ENCODE data around the gene COBL. TPM values are rescaled to one million over a fixed set of nuclear protein-coding genes. Genes with fewer than 3 reads are reported as not detected.

COBL gene
- polyA plus RNA-seq, 1 donor (not counting 4 experiments of a cell fraction or from before 2014, with no cell fraction given): 4.5 TPM

- TF ChIP-seq EZH2 (IDR thresholded peaks at IDR 0.05; ENCODE audit: low read length): no peak
- TF ChIP-seq, protein P1, sequence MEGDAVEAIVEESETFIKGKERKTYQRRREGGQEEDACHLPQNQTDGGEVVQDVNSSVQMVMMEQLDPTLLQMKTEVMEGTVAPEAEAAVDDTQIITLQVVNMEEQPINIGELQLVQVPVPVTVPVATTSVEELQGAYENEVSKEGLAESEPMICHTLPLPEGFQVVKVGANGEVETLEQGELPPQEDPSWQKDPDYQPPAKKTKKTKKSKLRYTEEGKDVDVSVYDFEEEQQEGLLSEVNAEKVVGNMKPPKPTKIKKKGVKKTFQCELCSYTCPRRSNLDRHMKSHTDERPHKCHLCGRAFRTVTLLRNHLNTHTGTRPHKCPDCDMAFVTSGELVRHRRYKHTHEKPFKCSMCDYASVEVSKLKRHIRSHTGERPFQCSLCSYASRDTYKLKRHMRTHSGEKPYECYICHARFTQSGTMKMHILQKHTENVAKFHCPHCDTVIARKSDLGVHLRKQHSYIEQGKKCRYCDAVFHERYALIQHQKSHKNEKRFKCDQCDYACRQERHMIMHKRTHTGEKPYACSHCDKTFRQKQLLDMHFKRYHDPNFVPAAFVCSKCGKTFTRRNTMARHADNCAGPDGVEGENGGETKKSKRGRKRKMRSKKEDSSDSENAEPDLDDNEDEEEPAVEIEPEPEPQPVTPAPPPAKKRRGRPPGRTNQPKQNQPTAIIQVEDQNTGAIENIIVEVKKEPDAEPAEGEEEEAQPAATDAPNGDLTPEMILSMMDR (optimal IDR thresholded peaks at IDR 0.05 in 1 of 3, IDR thresholded peaks at IDR 0.05 in 1 of 3, conservative IDR thresholded peaks at IDR 0.05 in 1 of 3; ENCODE audit: extremely low read depth in 1 of 3, insufficient read depth in 2 of 3, low read length in 3 of 3): no peak
- dilution Hi-C loops (cut with MboI; ENCODE audit: extremely low pct_ligation_motif_present, low sequenced_read_pairs): no loop called here
- no peaks in the 10 kb centered on the region for H3K79me2 ChIP-seq (ENCODE audit: control insufficient read depth, insufficient read depth, low read length)
These were observed 85.9 kb downstream of the COBL start for GRCh38 chr7:51230723-51231122.

DNA sequence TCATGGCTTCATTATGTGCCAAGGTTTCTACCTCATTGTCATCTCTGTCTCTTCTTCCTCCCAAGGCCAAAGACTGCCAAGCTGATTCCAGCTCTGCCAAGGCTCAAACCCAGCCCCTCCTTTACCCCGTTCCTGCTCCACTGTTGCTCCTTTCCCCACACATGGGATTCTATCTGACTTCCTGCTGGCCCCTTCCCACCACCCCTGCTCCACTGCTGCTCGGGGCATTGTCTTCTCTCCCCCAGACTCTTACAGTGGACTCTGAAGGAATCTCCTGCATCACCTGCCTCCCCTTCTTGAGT is 86.3 kb downstream of the COBL start:
- DNase-seq (ENCODE audit: low read depth, low spot score): no peak
- Histone ChIP-seq H3K4me3 (ENCODE audit: control insufficient read depth in 2 of 3, extremely low read depth in 1 of 3, insufficient read depth in 2 of 3, low read depth in 1 of 3, low read length in 3 of 3) (no peak overlapping the region), H3K9me3 (ENCODE audit: control insufficient read depth, low read depth, low read length) (no peaks in the 10 kb centered on the region), H3K4me2 (ENCODE audit: control insufficient read depth, extremely low read depth, insufficient read depth, low read depth, low read length) (no peak overlapping the region), H3K4me1 (ENCODE audit: control insufficient read depth, extremely low read depth, insufficient read depth, low read length) (peaks cover 21% of the 10 kb centered on the region), H3K9me1 (ENCODE audit: control insufficient read depth, extremely low read depth, insufficient read depth, low read length) (no peaks in the 10 kb centered on the region), H4K20me1 (ENCODE audit: control insufficient read depth, extremely low read depth, insufficient read depth, low read length) (no peaks in the 10 kb centered on the region), H3K36me3 (ENCODE audit: control insufficient read depth in 2 of 2, extremely low read depth in 1 of 2, insufficient read depth in 2 of 2, low read length in 2 of 2) (no peaks in the 10 kb centered on the region), H3K9ac (ENCODE audit: control insufficient read depth, extremely low read depth, insufficient read depth, low read length) (no peak overlapping the region), H3K79me2 (ENCODE audit: control insufficient read depth, insufficient read depth, low read length) (no peaks in the 10 kb centered on the region), H3K27ac (ENCODE audit: control insufficient read depth, insufficient read depth, low read length) (no peak overlapping the region), H2AFZ (ENCODE audit: control insufficient read depth, low read length) (no peak overlapping the region), H3K27me3 (ENCODE audit: control insufficient read depth, extremely low read depth, insufficient read depth, low read length) (peaks cover 9% of the 10 kb centered on the region)
- dilution Hi-C loops (cut with MboI; ENCODE audit: extremely low pct_ligation_motif_present, low sequenced_read_pairs): no loop called here
- no peak for TF ChIP-seq EZH2 (IDR thresholded peaks at IDR 0.05; ENCODE audit: low read length)
- TF ChIP-seq, protein P1 (optimal IDR thresholded peaks at IDR 0.05 in 1 of 3, IDR thresholded peaks at IDR 0.05 in 1 of 3, conservative IDR thresholded peaks at IDR 0.05 in 1 of 3; ENCODE audit: extremely low read depth in 1 of 3, insufficient read depth in 2 of 3, low read length in 3 of 3): no peak
- no peak for FAIRE-seq

More at GRCh38 chr7:51230723-51231122, 85.9 kb downstream of the COBL start:
- Histone ChIP-seq H4K20me1 (ENCODE audit: control insufficient read depth, extremely low read depth, insufficient read depth, low read length) (no peaks in the 10 kb centered on the region), H3K9ac (ENCODE audit: control insufficient read depth, extremely low read depth, insufficient read depth, low read length) (no peak overlapping the region), H3K9me1 (ENCODE audit: control insufficient read depth, extremely low read depth, insufficient read depth, low read length) (no peaks in the 10 kb centered on the region), H3K27me3 (ENCODE audit: control insufficient read depth, extremely low read depth, insufficient read depth, low read length) (peaks cover 9% of the 10 kb centered on the region), H3K27ac (ENCODE audit: control insufficient read depth, insufficient read depth, low read length) (no peak overlapping the region), H2AFZ (ENCODE audit: control insufficient read depth, low read length) (no peak overlapping the region), H3K9me3 (ENCODE audit: control insufficient read depth, low read depth, low read length) (no peaks in the 10 kb centered on the region), H3K4me1 (ENCODE audit: control insufficient read depth, extremely low read depth, insufficient read depth, low read length) (peaks cover 17% of the 10 kb centered on the region), H3K4me2 (ENCODE audit: control insufficient read depth, extremely low read depth, insufficient read depth, low read depth, low read length) (no peak overlapping the region), H3K4me3 (ENCODE audit: control insufficient read depth in 2 of 3, extremely low read depth in 1 of 3, insufficient read depth in 2 of 3, low read depth in 1 of 3, low read length in 3 of 3) (no peak overlapping the region), H3K36me3 (ENCODE audit: control insufficient read depth in 2 of 2, extremely low read depth in 1 of 2, insufficient read depth in 2 of 2, low read length in 2 of 2) (no peaks in the 10 kb centered on the region)
- FAIRE-seq (no peak), DNase-seq (ENCODE audit: low read depth, low spot score) (no peak)
